Islet precursor cell (in vitro differentiated cells): ENCODE data around the gene FAN1.

Source experiments
- DNase-seq: peaks from one replicate; pipeline ENCODE4 v3.0.0-alpha.2; 2018

FAN1 gene

GRCh38 chr15:30962079-30962478, 58.4 kb downstream of the FAN1 start:
- no peak for DNase-seq

- no peak for DNase-seq
Measured at GRCh38 chr15:30962659-30963058, 58.9 kb downstream of the FAN1 start.

- no peak for DNase-seq
Measured at GRCh38 chr15:30963681-30964080, 60.0 kb downstream of the FAN1 start.

GRCh38 chr15:30969724-30970123, 66.0 kb downstream of the FAN1 start:
- DNase-seq, result no peak

GRCh38 chr15:30973379-30973778, 69.7 kb downstream of the FAN1 start:
- DNase-seq, result no peak

- DNase-seq, result no peak
Measured at GRCh38 chr15:30974112-30974511, 70.4 kb downstream of the FAN1 start.

- no peak for DNase-seq
Measured at GRCh38 chr15:30978328-30978727, 74.6 kb downstream of the FAN1 start.

- DNase-seq, result no peak
Measured at GRCh38 chr15:30979457-30979856, 75.7 kb downstream of the FAN1 start.

GRCh38 chr15:30984118-30984517, 80.4 kb downstream of the FAN1 start:
- no peak for DNase-seq

GRCh38 chr15:30984542-30984941, 80.8 kb downstream of the FAN1 start:
- DNase-seq, result no peak

GRCh38 chr15:30985081-30985531, 81.4 kb downstream of the FAN1 start:
- no peak for DNase-seq

- no peak for DNase-seq
Measured at GRCh38 chr15:30990036-30990435, 86.3 kb downstream of the FAN1 start.

GRCh38 chr15:30990446-30991254, 86.9 kb downstream of the FAN1 start:
- no peak for DNase-seq

GRCh38 chr15:30991255-30992235, 87.8 kb downstream of the FAN1 start, which contains the start of gene MTMR10:
Gene MTMR10 (minus strand): TSS chr15:30991628. CDS start chr15:30991506, 122 bp downstream.
- DNase-seq, result peak; percentile 91

GRCh38 chr15:30992249-30992864, 88.6 kb downstream of the FAN1 start:
- DNase-seq, result no peak
